Stimulated activated CD4-positive, alpha-beta T cell treated with anti-CD3 and anti-CD28 coated beads, Interleukin-15, amount 100 ng/mL, for 24 hours (primary cell): ENCODE data around the gene CD44.
A peak's percentile ranks its signal among the peaks of the same experiment; 100 is the strongest.

Experiments
- DNase-seq: peaks from one replicate; pipeline ENCODE4 v3.0.0-alpha.2; 2020

Gene CD44

GRCh38 chr11:35112056-35112845, 26.7 kb upstream of the CD44 start:
- no peak for DNase-seq

- no peak for DNase-seq
Measured at GRCh38 chr11:35112846-35113105, 26.2 kb upstream of the CD44 start.

- no peak for DNase-seq
Measured at GRCh38 chr11:35114906-35115687, 23.9 kb upstream of the CD44 start.

- DNase-seq = no peak
Measured at GRCh38 chr11:35115688-35116030, 23.3 kb upstream of the CD44 start.

GRCh38 chr11:35116245-35116644, 22.7 kb upstream of the CD44 start:
- DNase-seq = no peak

- DNase-seq = no peak
Measured at GRCh38 chr11:35116762-35117640, 22.0 kb upstream of the CD44 start.

GRCh38 chr11:35118906-35119305, 20.1 kb upstream of the CD44 start:
- no peak for DNase-seq

- DNase-seq = no peak
Measured at GRCh38 chr11:35121326-35121865, 17.6 kb upstream of the CD44 start.

GRCh38 chr11:35122308-35122707, 16.7 kb upstream of the CD44 start:
- DNase-seq = no peak

GRCh38 chr11:35126000-35126878, 12.7 kb upstream of the CD44 start:
- peak; percentile 71 for DNase-seq

- DNase-seq = no peak
Measured at GRCh38 chr11:35126879-35127581, 11.9 kb upstream of the CD44 start.

- no peak for DNase-seq
Measured at GRCh38 chr11:35127619-35128018, 11.4 kb upstream of the CD44 start.

- no peak for DNase-seq
Measured at GRCh38 chr11:35131094-35131493, 7.9 kb upstream of the CD44 start.

GRCh38 chr11:35131886-35132285, 7.1 kb upstream of the CD44 start:
- no peak for DNase-seq

- DNase-seq = peak; percentile 36
Measured at GRCh38 chr11:35133656-35134055, 5.3 kb upstream of the CD44 start.

- no peak for DNase-seq
Measured at GRCh38 chr11:35134403-35135148, 4.4 kb upstream of the CD44 start.

GRCh38 chr11:35135222-35135621, 3.7 kb upstream of the CD44 start:
- no peak for DNase-seq

- DNase-seq = no peak
Measured at GRCh38 chr11:35136311-35136710, 2.7 kb upstream of the CD44 start.

- no peak for DNase-seq
Measured at GRCh38 chr11:35138058-35138457, 913 bp upstream of the CD44 start.

- DNase-seq = no peak
Measured at GRCh38 chr11:35138606-35138942, 397 bp upstream of the CD44 start.

- no peak for DNase-seq
Measured at GRCh38 chr11:35139722-35140282, 831 bp downstream of the CD44 start.
